Upper lobe of right lung (tissue), 1 donor: ENCODE results near the gene HIP1. TPM values are rescaled to one million over a fixed set of nuclear protein-coding genes. Genes with fewer than 3 reads are reported as not detected.
"Not testable (repeated sequence)": the region's sequence is repeated elsewhere in the genome, so short reads cannot be mapped to it uniquely, and the experiment has no call there.

ENCODE experiments used
- ATAC-seq: fragments of 200-7000 bp; cut with Tn5 transposase; one replicate; pipeline ENCODE4 v1.9.1; 2020; ENCODE audit warnings: mild to moderate bottlenecking, moderate library complexity
- DNase-seq: peaks from one replicate; pipeline ENCODE4 v3.0.0-alpha.2; 2020
- H3K27ac ChIP-seq: fragments of 200-600 bp; one replicate; pipeline ENCODE4 v1.8.0; 2022
- H3K27me3 ChIP-seq: fragments of 200-600 bp; one replicate; pipeline ENCODE4 v1.8.0; 2022; ENCODE audit warnings: mild to moderate bottlenecking
- H3K36me3 ChIP-seq: fragments of 200-600 bp; one replicate; pipeline ENCODE4 v1.8.0; 2022
- H3K4me1 ChIP-seq: fragments of 200-600 bp; one replicate; pipeline ENCODE4 v1.8.0; 2022
- H3K4me3 ChIP-seq: fragments of 200-600 bp; one replicate; pipeline ENCODE4 v1.8.0; 2022; ENCODE audit warnings: mild to moderate bottlenecking
- H3K9me3 ChIP-seq: fragments of 200-600 bp; one replicate; pipeline ENCODE4 v1.8.0; 2022
- intact Hi-C: fragments of 100-400 bp; cut with DNase I; formaldehyde crosslinking; loops from one replicate; pipeline ENCODE4 v1.11.0; 2022
- total RNA-seq: library from RNA; stranded (reverse); fragmentation: NEBNext Ultra II Directional; extraction: Animal tissue kit (Norgen Biotek cat#: 25700); gene quantifications from one replicate; pipeline ENCODE4 v1.2.1, GENCODE V29; 2021
- TF ChIP-seq, protein P1 (sequence below): fragments of 200-600 bp; IDR thresholded peaks from one replicate; pipeline ENCODE4 v1.8.0; 2022; ENCODE audit warnings: antibody characterized with exemption
- donor health status: DM: no; HTN: yes; CAD: no; lungs with severe emphysema.

Gene HIP1
- total RNA-seq, 1 donor from 2014 or later: 86.2 TPM

DNA sequence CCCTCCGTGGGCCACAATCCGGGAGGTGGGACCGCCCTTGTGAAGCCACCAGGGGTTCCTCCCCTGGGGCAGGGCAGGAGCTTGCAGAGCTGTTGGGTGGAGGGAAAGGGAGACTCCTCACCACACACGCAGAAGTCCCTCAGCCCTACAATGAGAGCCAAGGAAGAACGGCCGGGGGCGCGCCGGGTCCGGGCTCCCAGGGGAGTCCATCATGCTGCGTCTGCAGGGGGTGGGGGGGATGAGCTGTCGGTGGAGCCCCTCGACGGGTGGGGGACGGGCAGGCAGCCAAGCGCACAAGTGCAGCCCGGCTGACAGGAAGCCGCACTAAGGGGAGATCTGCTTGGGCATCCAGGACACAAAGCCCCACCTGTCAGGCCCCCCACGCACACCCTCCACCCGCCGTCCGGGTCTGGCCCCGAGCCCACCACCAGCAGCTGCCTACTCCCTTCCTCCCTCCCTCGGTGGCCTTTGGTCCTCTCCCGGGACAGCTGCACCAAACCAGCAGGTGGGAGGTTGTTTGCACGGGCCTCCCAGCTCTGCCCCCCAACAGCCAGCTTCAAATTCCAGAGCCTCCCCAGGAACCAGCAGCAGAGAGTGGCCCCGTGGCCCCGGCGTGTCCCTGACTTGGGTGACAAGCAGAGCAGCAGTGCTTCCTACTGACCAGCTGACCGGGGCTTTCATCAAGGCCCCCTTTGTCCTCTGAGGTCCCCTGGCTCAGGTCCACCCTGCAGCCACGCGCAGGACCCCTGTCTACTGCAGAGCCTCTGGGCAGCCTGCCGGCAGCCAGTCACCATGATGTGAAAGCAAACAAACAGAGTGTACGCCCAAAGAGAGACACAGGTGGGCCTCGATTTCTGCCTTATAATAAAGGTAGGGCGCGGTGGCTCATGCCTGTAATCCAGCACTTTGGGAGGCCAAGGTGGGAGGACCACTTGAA, 50.3 kb downstream of the HIP1 start:
- no peaks in the 10 kb centered on the region for H3K27me3 ChIP-seq
- ATAC-seq: peak; percentile 40
- intact Hi-C loops: no loop called here

DNA sequence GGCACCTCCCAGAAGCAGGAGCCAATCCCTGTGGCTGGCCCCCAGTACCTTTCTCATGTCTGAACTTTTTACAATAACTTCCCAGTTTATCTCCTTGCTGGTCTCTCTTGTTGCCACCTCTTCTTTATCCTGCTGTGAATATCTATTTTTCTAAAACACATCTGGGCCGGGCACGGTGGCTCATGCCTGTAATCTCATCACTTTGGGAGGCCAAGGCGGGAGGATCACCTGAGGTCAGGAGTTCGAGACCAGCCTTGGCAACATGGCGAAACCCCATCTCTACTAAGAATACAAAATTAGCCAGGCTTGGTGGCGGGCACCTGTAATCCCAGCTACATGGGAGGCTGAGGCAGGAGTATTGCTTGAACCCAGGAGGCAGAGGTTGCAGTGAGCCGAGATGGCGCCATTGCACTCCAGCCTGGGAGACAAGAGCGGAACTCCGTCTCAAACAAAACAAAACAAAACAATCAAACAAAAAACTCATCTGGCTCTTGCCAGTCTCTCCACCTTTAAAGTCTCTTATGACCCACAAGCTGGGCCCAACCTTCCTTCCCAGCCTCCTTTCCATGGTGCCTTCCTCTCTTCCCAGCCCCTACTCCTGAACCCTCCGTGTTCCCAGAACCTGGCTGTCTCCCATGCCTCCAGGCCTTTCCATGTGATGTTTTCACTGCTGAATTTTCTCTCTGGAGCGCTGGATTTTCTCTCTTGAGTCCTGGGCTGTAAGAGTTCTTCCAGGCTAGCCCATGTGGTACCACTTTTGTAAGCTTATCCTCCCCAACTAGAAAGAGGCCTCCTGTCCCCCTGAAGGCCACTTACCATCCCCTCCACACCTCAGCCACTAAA, 51.3 kb downstream of the HIP1 start:
- H3K27ac ChIP-seq: no peak overlapping the region
- intact Hi-C loops: no loop called here
- H3K4me3 ChIP-seq: no peak overlapping the region
- no peaks in the 10 kb centered on the region for H3K36me3 ChIP-seq
- ATAC-seq (no peak), DNase-seq (peak; percentile 34)
- TF ChIP-seq, protein P1, sequence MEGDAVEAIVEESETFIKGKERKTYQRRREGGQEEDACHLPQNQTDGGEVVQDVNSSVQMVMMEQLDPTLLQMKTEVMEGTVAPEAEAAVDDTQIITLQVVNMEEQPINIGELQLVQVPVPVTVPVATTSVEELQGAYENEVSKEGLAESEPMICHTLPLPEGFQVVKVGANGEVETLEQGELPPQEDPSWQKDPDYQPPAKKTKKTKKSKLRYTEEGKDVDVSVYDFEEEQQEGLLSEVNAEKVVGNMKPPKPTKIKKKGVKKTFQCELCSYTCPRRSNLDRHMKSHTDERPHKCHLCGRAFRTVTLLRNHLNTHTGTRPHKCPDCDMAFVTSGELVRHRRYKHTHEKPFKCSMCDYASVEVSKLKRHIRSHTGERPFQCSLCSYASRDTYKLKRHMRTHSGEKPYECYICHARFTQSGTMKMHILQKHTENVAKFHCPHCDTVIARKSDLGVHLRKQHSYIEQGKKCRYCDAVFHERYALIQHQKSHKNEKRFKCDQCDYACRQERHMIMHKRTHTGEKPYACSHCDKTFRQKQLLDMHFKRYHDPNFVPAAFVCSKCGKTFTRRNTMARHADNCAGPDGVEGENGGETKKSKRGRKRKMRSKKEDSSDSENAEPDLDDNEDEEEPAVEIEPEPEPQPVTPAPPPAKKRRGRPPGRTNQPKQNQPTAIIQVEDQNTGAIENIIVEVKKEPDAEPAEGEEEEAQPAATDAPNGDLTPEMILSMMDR: no peak
- peaks cover 8% of the 10 kb centered on the region for H3K4me1 ChIP-seq
- H3K9me3 ChIP-seq: no peaks in the 10 kb centered on the region
- no peaks in the 10 kb centered on the region for H3K27me3 ChIP-seq

More for the DNA sequence above, 50.3 kb downstream of the HIP1 start:
- no peak overlapping the region for H3K4me3 ChIP-seq
- H3K27ac ChIP-seq: no peak overlapping the region
- peaks cover 8% of the 10 kb centered on the region for H3K4me1 ChIP-seq
- TF ChIP-seq, protein P1: no peak
- no peaks in the 10 kb centered on the region for H3K36me3 ChIP-seq
- DNase-seq: peak; percentile 62
- no peaks in the 10 kb centered on the region for H3K9me3 ChIP-seq

DNA sequence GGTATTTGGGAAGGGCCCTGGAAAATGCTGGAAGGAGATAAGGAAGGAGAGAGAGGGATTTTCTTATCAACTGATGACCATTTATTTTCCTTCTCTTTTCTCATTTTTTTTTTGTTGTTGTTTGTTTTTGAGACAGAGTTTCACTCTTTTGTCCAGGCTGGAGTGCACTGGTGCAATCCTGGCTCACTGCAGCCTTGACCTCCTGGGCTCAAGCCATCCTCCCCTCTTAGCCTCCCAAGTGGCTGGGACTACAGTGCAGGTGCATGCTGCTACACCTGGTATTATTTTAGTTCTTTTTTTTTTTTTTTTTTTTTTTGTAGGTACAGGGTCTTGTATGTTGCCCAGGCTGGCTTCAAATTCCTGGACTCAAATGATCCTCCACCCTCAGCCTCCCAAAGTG, 52.2 kb downstream of the HIP1 start:
- intact Hi-C loops: no loop called here
- Histone ChIP-seq H3K4me3 (no peak overlapping the region), H3K4me1 (peaks cover 8% of the 10 kb centered on the region), H3K27ac (no peak overlapping the region), H3K27me3 (no peaks in the 10 kb centered on the region), H3K36me3 (no peaks in the 10 kb centered on the region), H3K9me3 (no peaks in the 10 kb centered on the region)
- no peak for ATAC-seq
- TF ChIP-seq, protein P1: no peak
- peak; percentile 5 for DNase-seq

DNA sequence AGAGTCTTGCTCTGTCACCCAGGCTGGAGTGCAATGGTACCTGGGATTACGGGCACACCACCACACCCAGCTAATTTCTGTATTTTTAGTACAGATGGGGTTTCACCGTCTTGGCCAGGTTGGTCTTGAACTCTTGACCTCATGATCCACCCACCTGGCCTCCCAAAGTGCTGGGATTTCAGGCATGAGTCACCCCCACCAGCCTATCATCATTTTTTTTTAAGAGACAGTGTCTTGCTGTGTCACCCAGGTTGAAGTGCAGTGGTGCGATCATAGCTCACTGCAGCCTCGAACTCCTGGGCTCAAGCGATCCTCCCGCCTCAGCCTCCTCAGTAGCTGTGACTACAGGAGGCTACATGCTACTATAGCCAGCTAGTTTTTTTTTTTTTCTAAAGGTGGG, 56.7 kb downstream of the HIP1 start:
- H3K9me3 ChIP-seq, intact Hi-C loops, H3K4me3 ChIP-seq, H3K4me1 ChIP-seq, H3K27me3 ChIP-seq, ATAC-seq, DNase-seq, H3K27ac ChIP-seq, H3K36me3 ChIP-seq: not testable (repeated sequence)

DNA sequence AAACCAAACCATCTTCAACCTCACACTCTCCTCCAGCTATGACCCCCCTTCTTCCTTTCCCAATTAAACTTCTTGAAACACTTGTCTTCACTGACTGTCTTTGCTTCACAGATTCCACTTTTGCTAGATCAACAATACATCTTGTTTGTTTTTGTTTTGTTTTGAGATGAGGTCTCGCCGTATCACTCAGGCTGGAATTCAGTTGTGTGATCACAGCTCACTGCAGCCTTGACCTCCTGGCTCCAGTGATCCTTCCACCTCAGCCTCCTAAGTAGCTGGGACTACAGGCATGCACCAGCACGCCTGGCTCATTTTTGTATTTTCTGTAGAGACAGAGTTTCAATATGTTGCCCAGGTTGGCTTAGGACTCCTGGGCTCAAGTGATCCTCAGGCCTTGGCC, 59.7 kb downstream of the HIP1 start:
- ATAC-seq: no peak
- intact Hi-C loops: no loop called here
- TF ChIP-seq, protein P1: no peak

DNA sequence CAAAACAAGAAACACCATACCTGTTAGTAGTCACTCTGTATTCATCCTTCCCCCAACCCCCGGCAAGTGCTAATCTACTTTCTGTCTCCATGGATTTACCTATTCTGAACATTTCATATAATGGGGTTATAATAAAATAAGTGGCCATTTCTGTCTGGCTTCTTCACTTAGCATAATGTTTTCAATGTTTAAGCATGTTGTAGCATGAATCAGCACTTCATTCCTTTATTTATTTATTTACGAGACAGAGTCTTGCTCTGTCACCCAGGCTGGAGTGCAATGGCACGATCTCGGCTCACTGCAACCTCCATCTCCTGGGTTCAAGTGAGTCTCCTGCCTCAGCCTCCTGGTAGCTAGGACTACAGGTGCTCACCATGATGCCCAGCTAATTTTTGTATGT, 69.2 kb downstream of the HIP1 start:
- intact Hi-C loops: no loop called here
- Histone ChIP-seq H3K4me1 (no peaks in the 10 kb centered on the region), H3K27me3 (no peaks in the 10 kb centered on the region), H3K9me3 (no peaks in the 10 kb centered on the region), H3K4me3 (no peak overlapping the region), H3K27ac (no peak overlapping the region), H3K36me3 (no peaks in the 10 kb centered on the region)
- TF ChIP-seq, protein P1: no peak
- no peak for DNase-seq
- no peak for ATAC-seq

More for the DNA sequence above, 59.7 kb downstream of the HIP1 start:
- no peak overlapping the region for H3K4me3 ChIP-seq
- H3K9me3 ChIP-seq: no peaks in the 10 kb centered on the region
- H3K27ac ChIP-seq: no peak overlapping the region
- H3K4me1 ChIP-seq: no peaks in the 10 kb centered on the region
- H3K36me3 ChIP-seq: no peaks in the 10 kb centered on the region
- H3K27me3 ChIP-seq: no peaks in the 10 kb centered on the region
- no peak for DNase-seq
